ENCODE measurements around the gene CREB3L4. TPM values are rescaled to one million over a fixed set of nuclear protein-coding genes. Genes with fewer than 3 reads are reported as not detected.
A peak's percentile ranks its signal among the peaks of the same experiment; 100 is the strongest.
"Not testable (repeated sequence)": the region's sequence is repeated elsewhere in the genome, so short reads cannot be mapped to it uniquely, and the experiment has no call there.

CREB3L4 gene
- total RNA-seq, 4 donors from 2014 or later: 6.6 to 23.1 (median 17.0) TPM

- intact Hi-C loops (cut with DNase I): no loop called here
- TF ChIP-seq POLR2A (IDR thresholded peaks at IDR 0.05): no peak
- TF ChIP-seq, protein P1, sequence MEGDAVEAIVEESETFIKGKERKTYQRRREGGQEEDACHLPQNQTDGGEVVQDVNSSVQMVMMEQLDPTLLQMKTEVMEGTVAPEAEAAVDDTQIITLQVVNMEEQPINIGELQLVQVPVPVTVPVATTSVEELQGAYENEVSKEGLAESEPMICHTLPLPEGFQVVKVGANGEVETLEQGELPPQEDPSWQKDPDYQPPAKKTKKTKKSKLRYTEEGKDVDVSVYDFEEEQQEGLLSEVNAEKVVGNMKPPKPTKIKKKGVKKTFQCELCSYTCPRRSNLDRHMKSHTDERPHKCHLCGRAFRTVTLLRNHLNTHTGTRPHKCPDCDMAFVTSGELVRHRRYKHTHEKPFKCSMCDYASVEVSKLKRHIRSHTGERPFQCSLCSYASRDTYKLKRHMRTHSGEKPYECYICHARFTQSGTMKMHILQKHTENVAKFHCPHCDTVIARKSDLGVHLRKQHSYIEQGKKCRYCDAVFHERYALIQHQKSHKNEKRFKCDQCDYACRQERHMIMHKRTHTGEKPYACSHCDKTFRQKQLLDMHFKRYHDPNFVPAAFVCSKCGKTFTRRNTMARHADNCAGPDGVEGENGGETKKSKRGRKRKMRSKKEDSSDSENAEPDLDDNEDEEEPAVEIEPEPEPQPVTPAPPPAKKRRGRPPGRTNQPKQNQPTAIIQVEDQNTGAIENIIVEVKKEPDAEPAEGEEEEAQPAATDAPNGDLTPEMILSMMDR (IDR thresholded peaks at IDR 0.05): no peak
- peaks cover 20 to 22% of the 10 kb centered on the region in 2 donors for H3K36me3 ChIP-seq
- WGBS, 2 donors: 0 to 2% methylated on average over 12 to 16 of the region's 16 CpGs
- peaks cover 13 to 14% of the 10 kb centered on the region in 2 donors for H3K4me1 ChIP-seq
- DNase-seq: peak in 1 of 2 donors; percentile 6
- H3K27me3 ChIP-seq: no peaks in the 10 kb centered on the region
- peak overlapping the region; percentile 90 to 98 (median 92) for H3K4me3 ChIP-seq (replicated peaks in 1 of 3)
- no peaks in the 10 kb centered on the region for H3K9me3 ChIP-seq
- peak overlapping the region; percentile 90 to 94 (median 90) for H3K27ac ChIP-seq
Observed at GRCh38 chr1:153976819-153977249, 9.1 kb downstream of the CREB3L4 start.

DNA sequence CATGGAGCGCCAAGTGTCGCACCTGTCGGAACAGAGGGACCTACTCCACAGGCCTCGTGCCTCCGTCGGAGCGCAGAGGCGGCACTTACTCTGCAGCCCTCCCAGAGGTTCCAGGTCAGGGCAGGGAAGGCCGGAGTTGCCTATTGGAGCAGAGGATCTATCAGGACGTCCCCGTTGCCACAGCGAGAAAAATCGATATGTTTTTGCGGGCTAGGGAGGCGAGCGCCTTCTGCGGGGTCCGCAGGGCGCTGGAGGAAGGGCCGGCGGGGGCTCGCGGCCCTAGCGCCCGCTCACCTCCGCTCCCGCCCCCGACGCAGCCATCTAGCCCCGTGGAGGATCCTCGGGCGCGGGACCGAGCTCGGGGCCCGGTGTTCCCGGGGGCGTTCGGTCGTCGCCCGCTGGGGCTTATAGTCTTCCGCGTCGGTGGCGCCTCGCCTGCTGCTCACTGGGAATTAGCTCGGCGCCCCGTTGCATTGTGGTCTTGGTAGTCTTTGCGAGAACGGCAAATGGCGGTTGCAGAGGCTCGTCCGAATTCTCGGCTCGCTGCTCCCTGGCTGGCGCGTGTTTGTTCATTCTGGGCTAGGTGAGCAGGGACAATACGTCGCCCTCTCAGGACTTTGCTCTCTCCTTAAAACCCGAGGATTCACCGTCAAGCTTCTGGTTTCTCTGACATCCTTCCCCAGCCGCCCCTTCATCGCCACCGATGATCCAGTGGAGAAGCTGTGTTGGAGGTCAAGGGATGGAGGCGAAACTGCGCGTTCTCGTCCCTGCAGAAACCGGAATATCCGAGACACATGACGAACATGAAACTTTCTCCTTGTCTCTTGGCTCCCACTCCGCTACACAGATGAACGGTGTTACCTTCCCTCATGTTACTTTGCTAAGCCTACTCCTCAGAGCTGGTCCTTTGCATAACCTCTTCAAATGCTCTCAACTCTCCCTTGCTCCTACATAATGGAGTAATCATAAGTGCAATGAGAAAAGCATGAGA, 9.8 kb downstream of the CREB3L4 start, which contains the start of gene JTB:
TSS of gene JTB (minus strand) at position 425 of the 991 bp plus-strand sequence. CDS start at position 3, 422 bp downstream.
- peak; percentile 89 for DNase-seq
- intact Hi-C loops (cut with DNase I): no loop called here
- 1% methylated on average over 36 to 38 of the region's 75 CpGs for WGBS, 2 donors
- TF ChIP-seq POLR2A (IDR thresholded peaks at IDR 0.05): peak; percentile 31 to 87
- TF ChIP-seq, protein P1 (IDR thresholded peaks at IDR 0.05): no peak
- Histone ChIP-seq H3K9me3 (no peaks in the 10 kb centered on the region), H3K36me3 (peaks cover 20 to 22% of the 10 kb centered on the region in 2 donors), H3K4me3 (replicated peaks in 1 of 3) (peak within 1 kb of the TSS; percentile 90 to 98 (median 92)), H3K27ac (peak within 1 kb of the TSS; percentile 90 to 94 (median 90)), H3K27me3 (no peaks in the 10 kb centered on the region), H3K4me1 (peaks cover 13 to 14% of the 10 kb centered on the region in 2 donors)

DNA sequence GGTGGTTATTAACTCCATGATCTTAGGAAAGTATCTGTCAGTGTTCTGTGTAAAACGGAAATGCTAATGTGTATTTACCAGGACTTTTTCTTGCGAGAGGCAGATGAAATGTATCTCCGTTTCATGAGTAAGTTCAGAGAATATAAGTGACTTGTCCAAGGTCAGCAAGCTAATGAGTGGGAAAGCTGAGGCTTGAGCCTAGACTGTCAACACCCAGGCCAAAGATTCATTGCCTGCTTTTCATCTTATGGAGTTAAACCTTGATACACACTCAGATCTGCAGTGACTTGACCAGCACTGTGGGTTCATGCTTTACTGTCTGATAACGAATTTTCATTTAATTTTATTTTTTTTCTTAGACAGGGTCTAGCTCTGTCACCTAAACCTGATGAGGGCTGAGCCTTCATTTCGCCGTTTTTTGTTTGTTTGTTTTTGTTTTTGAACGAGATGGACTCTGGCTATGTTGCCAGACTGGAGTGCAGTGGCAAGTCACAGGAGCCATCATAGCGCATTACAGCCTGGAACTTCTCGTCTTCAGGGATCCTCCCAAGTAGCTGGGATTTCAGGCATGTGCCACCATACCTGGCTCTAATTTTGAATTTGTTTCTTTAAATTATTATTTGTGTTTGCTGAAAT, 10.7 kb downstream of the CREB3L4 start:
- Histone ChIP-seq H3K4me3 (replicated peaks in 1 of 3) (peak overlapping the region in 2 of 3 donors; percentile 90 to 98), H3K4me1 (peaks cover 13 to 14% of the 10 kb centered on the region in 2 donors), H3K27me3 (no peaks in the 10 kb centered on the region), H3K27ac (peak overlapping the region in 2 of 3 donors; percentile 90 to 94), H3K36me3 (peaks cover 20 to 22% of the 10 kb centered on the region in 2 donors), H3K9me3 (no peaks in the 10 kb centered on the region)
- 80 to 83% methylated on average over 9 of the region's 9 CpGs for WGBS, 2 donors
- no peak for DNase-seq
- intact Hi-C loops (cut with DNase I): no loop called here
- TF ChIP-seq, protein P1 (IDR thresholded peaks at IDR 0.05): no peak
- TF ChIP-seq POLR2A (IDR thresholded peaks at IDR 0.05): no peak

- peaks cover 14% of the 10 kb centered on the region in 2 donors for H3K4me1 ChIP-seq
- H3K27ac ChIP-seq; H3K27me3 ChIP-seq; H3K9me3 ChIP-seq; H3K4me3 ChIP-seq (replicated peaks in 1 of 3); DNase-seq; intact Hi-C loops (cut with DNase I): not testable (repeated sequence)
- H3K36me3 ChIP-seq: peaks cover 15 to 19% of the 10 kb centered on the region in 2 donors
- 93 to 94% methylated on average over 12 of the region's 12 CpGs for WGBS, 2 donors
Observed at GRCh38 chr1:153979091-153979490, 11.4 kb downstream of the CREB3L4 start.

- H3K27me3 ChIP-seq; H3K9me3 ChIP-seq; H3K27ac ChIP-seq; DNase-seq; H3K36me3 ChIP-seq; H3K4me3 ChIP-seq (replicated peaks in 1 of 3): not testable (repeated sequence)
- 87 to 95% methylated on average over 2 of the region's 2 CpGs for WGBS, 2 donors
- intact Hi-C loops (cut with DNase I): loop anchor here (10.0 kb wide), 1 partner anchor 307 kb away; the partner anchor contains the start of genes ILF2 and NPR1
- H3K4me1 ChIP-seq: peaks cover 15 to 17% of the 10 kb centered on the region in 2 donors
Observed at GRCh38 chr1:153981735-153982134, 14.0 kb downstream of the CREB3L4 start.

All from thyroid gland (tissue), 4 donors.